Measurements from ENCODE around the gene CCDC7.
"Not testable (repeated sequence)": the region's sequence is repeated elsewhere in the genome, so short reads cannot be mapped to it uniquely, and the experiment has no call there.

CCDC7 gene

DNA sequence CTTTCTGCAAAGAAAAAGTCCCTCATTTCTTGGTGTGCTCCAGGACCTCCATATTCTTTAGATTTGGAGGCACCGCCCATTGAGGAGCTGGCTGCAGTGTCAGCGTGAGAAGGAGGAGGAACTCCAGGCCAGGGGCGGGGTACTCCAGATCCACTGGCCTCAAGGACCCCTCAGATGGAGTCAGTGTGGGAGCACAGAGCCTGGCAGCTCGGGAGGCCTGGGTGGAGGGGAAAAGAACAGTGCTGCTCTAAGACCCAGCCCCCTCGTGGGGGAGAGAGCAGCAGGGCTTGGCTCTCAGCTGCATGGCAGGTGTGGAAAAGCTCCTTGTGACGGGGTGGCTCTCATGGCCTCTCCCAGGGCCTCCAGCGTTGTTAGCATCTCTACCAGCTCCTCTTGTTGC, 441.5 kb downstream of the CCDC7 start:
- DNase-seq (ENCODE audit: low spot score): no peak

- DNase-seq (ENCODE audit: low spot score): no peak
Measured at GRCh38 chr10:32888161-32888927, 442.4 kb downstream of the CCDC7 start.

DNA sequence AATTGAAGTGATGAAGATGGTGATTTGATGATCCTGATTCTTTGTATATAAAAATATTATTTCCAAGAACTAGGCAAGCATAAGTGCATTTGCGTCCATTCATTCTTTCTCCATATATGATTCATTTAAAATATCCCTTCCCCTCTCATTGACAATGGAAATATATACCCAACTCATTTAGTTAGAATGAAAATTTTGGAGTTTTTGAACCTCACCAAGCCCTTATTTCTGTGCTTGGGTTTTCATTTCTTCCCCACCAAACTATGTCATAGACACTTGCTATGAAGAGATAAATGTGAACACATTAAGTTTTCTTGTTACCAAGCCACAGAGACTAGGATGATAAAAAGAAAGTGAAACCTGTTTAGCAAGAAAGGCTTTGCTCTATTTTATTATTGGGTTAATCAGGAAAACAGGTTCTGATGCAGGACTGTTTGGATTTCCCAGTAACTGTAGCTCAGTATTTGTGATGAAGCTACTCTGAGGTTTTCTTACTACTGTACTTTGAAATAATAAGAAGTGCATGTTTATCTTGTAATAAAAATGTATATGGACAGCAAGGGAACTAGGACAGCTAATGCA, 443.8 kb downstream of the CCDC7 start:
- no peak for DNase-seq (ENCODE audit: low spot score)

- no peak for DNase-seq (ENCODE audit: low spot score)
Measured at GRCh38 chr10:32890444-32890843, 444.5 kb downstream of the CCDC7 start.

DNA sequence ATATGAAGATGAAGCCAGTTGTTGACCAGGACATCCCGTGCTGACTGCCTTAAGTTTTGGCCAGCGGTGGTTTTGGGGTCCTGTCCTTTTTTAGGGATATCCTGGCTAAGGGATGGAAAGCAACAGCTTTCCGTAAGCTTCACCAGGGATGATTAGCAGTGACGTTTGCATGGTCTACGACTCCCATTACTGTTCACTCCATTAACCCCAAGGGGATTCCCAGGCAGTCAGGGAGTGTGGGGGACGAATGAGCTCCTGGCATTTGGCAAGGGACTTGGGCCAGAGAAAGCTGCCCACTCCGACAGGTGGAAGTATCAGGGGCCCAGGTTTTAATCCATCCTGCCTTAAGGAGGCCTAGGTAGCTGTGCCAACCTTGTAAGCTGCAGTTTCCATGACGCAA, 445.3 kb downstream of the CCDC7 start:
- no peak for DNase-seq (ENCODE audit: low spot score)

GRCh38 chr10:32893434-32893833, 447.5 kb downstream of the CCDC7 start:
- DNase-seq (ENCODE audit: low spot score): no peak

DNA sequence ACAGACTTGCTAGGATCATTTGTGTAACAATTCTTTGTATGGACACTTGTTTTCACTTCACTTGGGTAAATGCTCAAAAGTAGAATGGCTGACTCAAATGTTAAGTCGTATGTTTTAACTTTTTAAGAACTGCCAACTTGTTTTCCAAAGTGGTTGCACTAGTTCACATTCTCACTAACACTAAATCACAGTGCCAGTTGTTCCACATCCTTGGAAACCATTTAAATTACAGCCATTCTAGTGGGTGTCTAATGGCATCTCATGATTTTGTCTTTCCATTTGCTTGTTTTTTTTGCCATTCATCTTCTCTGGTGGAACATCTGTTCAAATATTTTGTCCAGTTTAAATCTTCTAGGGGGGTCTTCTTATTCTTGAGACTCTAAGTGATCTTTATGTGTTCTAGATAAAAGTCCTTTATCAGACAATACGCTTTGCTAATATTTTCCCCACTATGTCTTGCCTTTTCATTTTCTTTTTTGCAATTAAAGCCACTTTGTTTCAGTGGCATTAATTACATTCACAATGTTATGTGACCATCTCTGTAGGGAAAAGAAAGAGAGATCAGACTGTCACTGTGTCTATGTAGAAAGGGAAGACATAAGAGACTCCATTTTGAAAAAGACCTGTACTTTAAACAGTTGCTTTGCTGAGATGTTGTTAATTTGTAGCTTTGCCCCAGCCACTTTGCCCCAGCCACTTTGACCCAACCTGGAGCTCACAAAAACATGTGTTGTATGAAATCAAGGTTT, 448.1 kb downstream of the CCDC7 start:
- no peak for DNase-seq (ENCODE audit: low spot score)

DNA sequence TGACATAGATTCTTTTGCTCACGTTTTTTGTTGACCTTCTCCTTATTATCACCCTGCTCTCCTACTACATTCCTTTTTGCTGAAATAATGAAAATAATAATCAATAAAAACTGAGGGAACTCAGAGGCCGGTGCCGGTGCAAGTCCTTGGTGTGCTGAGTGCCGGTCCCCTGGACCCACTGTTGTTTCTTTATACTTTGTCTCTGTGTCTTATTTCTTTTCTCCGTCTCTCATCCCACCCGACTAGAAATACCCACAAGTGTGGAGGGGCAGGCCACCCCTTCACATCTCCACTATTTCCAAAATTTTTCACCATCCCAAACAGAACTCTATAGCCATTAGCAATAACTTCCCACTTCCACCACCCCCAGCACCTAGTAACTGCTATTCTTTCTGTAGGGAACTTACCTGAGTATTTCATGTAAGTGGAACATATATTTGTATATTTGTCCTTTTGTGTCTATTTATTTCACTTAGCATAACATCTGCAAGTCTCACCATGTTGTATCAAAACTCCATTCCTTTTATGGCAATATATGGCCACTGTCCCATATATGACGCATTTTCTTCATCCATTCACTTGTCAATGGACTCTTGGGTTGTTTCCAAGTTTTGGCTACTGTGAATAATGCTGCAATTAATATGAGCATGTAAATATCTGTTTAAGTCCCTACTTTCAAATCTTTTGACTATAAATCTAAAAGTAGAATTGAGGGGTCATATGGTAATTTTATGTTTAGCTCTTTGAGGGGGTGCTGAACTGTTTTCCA, 449.4 kb downstream of the CCDC7 start:
- DNase-seq (ENCODE audit: low spot score): not testable (repeated sequence)

DNA sequence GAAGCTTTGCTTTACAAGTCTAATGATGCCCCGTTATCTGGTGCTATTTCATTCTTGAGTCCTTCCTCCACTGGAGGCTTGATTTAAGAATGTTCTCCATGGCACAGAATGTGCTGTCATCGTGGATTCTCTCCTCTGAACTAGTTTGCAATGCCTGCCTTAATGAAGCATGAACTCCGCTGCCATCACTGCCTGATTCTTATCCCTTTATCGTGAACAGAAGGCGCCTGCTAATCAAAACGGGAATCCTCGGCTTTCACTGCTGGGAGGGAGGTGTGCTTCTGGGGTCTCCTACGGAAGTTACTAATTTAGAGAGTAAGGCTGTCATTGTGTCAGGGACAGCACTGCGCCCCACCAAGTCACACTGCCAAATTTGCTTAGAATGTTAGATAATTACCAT, 455.9 kb downstream of the CCDC7 start:
- DNase-seq (ENCODE audit: low spot score): no peak

GRCh38 chr10:32905466-32905865, 459.5 kb downstream of the CCDC7 start:
- no peak for DNase-seq (ENCODE audit: low spot score)

GRCh38 chr10:32906595-32906994, 460.7 kb downstream of the CCDC7 start:
- DNase-seq (ENCODE audit: low spot score): no peak

GRCh38 chr10:32909456-32909855, 463.5 kb downstream of the CCDC7 start:
- no peak for DNase-seq (ENCODE audit: low spot score)

- not testable (repeated sequence) for DNase-seq (ENCODE audit: low spot score)
Measured at GRCh38 chr10:32909970-32910369, 464.0 kb downstream of the CCDC7 start.

GRCh38 chr10:32911285-32912016, 465.5 kb downstream of the CCDC7 start:
- DNase-seq (ENCODE audit: low spot score): no peak

DNA sequence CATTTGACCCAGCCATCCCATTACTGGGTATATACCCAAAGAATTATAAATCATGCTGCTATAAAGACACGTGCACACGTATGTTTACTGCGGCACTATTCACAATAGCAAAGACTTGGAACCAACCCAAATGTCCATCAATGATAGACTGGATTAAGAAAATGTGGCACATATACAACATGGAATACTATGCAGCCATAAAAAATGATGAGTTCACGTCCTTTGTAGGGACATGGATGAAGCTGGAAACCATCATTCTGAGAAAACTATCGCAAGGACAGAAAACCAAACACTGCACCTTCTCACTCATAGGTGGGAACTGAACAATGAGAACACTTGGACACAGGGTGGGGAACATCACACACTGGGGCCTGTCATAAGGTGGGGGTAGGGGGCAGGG, 471.9 kb downstream of the CCDC7 start:
- DNase-seq (ENCODE audit: low spot score): not testable (repeated sequence)

- no peak for DNase-seq (ENCODE audit: low spot score)
Measured at GRCh38 chr10:32922170-32922569, 476.2 kb downstream of the CCDC7 start.

- no peak for DNase-seq (ENCODE audit: low spot score)
Measured at GRCh38 chr10:32923134-32923533, 477.2 kb downstream of the CCDC7 start.

- no peak for DNase-seq (ENCODE audit: low spot score)
Measured at GRCh38 chr10:32923849-32924248, 477.9 kb downstream of the CCDC7 start.
